GM12874 (cell line): Measurements from ENCODE around the gene CFAP58.

ENCODE experiments used
- TF ChIP-seq, protein P1 (sequence below): IDR thresholded peaks from 2 replicates; pipeline ENCODE4 v1.5.1; 2011; ENCODE audit warnings: low read depth, mild to moderate bottlenecking, control low read depth, low read length, moderate library complexity; ENCODE audit not compliant: insufficient read depth

CFAP58 gene

DNA sequence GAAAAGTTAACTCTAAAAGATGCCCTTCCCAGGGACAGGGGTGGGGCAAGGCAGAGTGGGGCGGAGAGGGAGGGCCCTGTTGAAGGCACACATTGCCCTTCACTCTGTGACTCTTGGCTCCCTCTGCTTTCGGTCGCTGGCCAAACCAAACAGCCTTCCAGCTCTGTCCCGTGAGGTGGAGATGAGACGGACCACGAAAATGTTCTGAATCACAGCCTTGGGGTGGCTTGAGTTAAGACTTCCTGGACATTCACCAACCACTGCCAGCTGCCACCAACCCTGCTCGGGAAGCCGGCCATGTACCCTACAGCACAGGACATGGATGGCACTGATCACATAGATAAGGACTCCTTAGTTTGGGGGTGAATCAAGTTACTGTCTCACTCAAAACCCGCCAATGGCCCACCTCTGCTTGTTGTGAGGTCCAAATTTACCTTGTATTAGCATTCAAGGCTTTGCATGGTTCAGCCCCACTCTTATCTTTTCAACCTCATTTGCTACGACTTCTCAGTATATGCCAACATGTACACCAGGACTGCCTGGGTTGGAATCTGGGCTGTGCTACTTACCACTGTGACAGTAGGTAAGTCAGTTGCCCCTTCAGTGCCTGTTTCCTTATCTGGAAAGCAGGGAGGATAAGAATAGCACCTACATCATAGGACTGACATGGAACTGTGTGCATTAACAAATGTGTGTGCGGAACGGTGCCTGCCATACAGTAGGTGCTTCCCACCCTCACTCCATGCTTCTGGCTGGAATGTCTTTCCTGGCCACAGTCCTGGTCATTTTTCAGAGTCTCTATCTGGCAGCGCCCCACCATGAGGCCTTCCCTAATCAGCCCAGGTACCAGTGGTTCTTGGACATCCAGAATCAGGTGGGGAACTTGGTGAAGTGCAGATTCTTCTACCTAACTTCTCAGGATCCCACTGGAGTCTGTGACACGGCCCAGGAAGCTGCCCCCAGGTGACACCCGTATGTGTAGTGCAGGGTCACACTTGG is 43.4 kb upstream of the CFAP58 start:
- TF ChIP-seq, protein P1, sequence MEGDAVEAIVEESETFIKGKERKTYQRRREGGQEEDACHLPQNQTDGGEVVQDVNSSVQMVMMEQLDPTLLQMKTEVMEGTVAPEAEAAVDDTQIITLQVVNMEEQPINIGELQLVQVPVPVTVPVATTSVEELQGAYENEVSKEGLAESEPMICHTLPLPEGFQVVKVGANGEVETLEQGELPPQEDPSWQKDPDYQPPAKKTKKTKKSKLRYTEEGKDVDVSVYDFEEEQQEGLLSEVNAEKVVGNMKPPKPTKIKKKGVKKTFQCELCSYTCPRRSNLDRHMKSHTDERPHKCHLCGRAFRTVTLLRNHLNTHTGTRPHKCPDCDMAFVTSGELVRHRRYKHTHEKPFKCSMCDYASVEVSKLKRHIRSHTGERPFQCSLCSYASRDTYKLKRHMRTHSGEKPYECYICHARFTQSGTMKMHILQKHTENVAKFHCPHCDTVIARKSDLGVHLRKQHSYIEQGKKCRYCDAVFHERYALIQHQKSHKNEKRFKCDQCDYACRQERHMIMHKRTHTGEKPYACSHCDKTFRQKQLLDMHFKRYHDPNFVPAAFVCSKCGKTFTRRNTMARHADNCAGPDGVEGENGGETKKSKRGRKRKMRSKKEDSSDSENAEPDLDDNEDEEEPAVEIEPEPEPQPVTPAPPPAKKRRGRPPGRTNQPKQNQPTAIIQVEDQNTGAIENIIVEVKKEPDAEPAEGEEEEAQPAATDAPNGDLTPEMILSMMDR = no peak

DNA sequence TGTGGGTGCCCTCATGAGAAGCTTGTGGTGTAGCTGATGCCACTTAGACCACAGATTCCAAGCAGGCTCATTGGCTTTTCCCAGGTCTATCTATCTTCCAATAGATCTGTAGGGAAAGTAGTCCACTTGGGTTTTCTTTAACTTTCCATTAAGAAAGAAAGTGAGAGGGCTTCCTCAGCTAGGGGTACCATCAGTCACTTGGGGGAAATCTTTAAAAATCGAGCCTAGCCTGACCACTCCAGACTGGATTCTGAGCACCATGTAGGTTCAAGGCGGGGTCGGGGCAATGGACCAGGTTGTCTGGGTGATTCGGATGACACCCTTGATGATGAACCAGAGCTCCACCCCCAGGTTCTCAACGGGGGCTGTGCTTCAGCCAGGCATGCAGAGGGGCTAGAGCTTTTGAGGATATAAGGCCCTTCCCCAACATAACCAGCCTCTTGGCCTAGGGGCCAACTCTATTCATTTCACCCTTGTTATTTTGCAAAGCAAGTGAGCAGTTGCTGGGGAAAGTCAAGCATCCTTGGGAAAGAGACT is 42.4 kb upstream of the CFAP58 start:
- TF ChIP-seq, protein P1 = no peak

DNA sequence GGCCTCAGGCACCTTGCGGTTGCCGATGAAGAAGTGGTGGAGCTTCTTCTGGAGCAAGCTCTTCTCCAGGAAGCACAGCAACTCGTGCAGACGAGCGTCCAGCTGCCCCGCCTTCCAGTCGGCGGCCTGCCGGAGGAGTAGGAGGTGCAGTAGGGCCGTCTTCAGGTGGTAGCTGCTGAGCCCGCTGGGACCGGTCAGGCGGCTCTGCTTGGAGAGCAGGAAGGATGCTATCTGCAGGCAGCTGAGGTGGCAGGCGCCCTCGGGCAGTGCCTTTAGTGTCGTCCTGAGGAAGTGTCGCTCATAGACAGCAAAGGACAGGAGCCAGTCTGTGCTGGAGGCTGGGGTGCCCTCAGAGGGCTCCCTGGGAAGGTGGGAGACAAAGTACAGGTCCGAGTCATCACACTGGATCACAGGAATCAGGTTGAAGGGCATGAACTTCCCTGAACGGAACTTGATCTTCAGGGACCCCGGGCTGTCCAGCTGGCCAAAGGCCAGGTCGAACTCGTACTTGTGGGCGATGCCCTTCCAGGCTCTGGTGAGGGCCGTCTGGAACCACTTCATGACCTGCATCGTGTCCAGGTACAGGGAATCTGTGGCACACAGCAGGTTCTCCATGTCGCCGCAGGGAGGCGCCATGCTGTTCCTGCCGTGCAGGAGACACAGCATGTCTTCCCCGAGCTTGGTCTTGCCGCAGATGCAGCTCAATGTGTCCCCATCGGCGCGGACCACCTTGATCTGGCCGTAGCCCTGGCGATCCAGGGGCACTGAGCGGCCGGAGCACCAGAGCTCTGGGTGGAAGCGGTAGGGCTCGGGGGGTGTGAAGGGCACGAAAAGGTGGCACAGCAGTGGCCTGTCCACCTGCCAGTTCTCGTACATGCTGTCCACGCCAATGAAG is 38.8 kb upstream of the CFAP58 start:
- TF ChIP-seq, protein P1 = no peak

DNA sequence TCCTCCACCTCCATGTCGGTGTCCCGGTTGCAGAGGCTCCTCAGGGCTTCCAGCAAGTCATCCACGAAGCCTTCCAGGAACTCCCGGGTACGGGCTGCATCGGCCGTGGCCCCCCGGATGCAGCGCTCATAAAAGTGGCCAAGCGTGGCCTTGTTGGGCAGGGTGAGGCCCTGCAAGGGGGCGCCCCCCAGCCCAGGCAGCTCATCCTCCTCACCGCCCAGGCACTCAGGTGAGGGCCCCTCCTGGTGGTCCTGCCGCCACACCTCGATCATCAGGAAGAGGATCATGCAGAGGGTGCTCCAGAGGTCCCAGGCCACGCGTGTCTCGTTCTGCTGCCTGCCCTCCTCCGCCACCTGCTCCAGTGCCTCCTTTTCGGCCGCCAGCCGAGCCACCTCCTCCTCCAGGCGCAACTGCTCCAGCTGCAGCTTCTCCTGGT is 38.1 kb upstream of the CFAP58 start:
- TF ChIP-seq, protein P1 = no peak

DNA sequence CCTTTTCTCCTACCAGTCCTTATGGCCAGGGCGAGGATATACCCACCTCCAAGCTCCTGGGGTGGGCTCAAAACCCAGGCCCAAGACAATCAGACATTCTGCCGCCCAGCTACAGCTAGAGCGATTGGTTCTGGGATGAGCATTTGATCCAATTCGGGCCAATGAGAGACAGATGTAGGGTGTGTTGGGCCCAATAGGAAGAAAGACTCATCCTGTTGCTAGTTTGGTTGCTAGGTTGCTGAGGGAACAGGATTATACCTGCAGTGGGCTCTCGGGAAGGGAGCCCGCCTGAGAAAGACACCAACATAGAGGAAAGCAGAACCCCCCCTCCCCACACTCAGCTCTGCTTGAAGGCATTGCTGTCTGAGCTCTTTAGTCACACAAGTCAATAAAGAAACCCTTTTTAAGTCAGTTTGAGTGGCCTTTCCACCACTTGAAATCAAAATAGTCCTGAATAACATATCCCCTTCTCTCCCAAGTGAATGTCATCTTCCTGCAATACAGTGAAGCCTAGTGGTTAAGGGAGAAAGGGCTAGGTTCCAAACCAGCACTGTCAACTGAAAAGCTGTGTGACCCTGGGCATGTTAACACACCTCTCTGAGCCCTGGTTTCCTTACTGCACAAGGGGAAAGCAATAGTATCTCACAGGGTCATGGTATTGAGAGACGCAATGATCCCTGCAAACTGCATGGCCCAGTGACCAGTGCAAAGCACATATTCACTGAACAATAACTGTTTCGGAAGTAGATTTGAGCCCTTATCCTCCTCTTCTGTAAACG is 37.1 kb upstream of the CFAP58 start:
- TF ChIP-seq, protein P1 = no peak

DNA sequence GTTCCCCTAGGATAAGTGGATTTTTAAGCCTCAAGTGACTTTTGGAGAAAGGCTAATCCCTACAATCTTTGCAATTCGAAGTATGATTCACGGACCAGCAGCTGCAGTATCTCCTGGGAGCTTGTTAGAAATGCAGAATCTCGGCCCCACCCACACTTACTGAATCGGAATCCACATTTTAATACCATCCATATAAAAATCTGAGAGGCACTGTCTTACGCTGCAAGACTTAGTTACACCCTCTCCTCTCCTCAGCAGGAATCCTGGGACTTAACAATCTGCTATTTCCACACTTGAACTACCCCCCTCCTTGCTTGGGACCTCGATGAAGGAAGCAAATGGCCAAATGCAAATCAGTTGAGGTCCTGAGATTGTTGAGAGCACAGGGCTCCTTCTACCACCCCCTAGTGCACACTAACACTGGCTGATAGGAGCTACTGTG is 36.3 kb upstream of the CFAP58 start:
- TF ChIP-seq, protein P1 = no peak
